NCI-H82 treated with DMSO at 0.1 percent for 48 hours (cell line): Measurements from ENCODE around the gene TBC1D9.

Source experiments
- DNase-seq: peaks from one replicate; lab custom pipeline; 2025; ENCODE audit not compliant: unreplicated experiment; lab: John Stamatoyannopoulos, UW

The TBC1D9 gene

GRCh38 chr4:140628016-140628415, 128.2 kb downstream of the TBC1D9 start:
- no peak for DNase-seq

DNA sequence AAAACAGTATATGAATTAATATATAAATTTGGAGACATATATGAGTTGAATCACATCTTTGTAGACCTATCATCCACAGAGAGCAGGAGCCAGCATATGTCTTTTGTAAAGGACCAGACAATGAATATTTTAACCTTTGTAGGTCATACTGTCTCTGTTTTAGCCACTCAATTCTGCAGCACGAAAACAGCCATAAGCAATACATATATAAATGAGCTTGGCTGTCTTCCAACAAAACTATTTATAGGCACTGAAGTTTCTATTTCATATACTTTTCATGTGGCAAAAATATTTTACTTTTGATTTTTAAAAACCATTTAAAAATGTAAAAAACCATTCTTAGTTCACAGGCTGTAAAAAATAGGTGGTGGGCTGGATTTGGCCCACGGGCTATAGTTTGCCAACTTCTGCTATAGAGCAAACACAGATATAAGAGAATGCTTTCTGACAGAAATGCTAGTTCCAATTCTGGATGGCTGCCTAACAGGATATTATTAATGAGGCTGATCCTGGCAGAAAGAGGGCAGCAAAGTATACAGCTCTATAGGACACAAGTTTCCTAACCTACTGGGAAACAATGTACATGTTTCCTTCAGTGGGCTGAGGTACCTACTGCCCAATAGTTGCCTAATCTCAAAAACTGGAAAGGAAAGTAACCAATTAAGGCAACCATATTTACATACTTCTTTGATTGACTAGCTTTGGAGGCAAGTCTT, 129.4 kb downstream of the TBC1D9 start:
- DNase-seq = no peak

DNA sequence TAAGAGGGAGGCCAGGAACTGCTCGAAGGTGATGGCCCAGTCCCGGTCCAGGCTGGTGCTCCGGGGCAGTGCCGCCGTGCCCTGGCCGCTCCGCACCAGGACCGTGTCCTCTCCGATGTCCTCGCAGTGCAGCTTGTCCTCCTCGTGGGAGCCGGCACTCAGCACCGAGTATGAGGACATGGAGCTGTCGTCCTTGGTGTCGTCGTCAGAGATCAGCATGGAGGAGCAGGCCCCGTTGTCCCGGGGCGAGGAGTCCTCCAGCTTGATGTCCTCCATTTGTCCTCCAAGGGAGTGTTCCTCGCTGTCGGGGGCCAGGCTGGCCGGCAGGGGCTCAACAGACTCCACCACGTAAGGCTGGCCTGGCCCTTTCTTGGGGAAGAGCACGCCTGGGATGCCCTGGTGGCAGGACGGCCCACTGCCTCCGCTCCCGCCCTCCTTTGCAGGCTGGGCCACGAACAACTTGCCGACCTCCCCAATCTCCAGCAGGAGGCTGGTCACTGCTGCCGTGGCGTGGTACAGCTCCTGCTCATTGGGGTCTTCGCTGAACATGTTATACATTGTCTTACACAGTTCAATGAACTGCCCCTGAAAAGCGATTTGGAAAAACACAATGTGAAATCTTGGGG, 133.7 kb downstream of the TBC1D9 start:
- no peak for DNase-seq

DNA sequence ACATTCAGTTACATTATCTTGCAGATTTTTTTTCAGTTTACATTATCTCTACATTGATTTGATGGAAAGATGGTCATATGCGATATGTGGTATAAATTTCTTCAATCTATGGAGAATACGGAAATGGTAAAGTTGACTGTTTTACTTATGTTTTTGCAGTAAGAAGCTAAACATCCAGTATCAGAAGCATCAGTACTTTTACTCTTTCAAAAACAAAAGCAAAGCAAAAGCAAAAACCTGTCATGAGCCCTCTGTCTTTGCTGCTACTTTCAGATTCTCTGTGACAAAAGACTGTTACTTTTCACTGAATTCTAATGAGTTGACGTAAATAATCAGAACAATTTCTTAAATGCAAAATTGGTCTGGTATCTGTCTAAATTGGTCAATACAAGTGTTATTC, 135.0 kb downstream of the TBC1D9 start:
- no peak for DNase-seq

- no peak for DNase-seq
Measured at GRCh38 chr4:140617499-140618248, 138.5 kb downstream of the TBC1D9 start.

GRCh38 chr4:140615451-140615850, 140.7 kb downstream of the TBC1D9 start:
- DNase-seq = no peak

GRCh38 chr4:140612357-140612756, 143.8 kb downstream of the TBC1D9 start:
- no peak for DNase-seq

- DNase-seq = no peak
Measured at GRCh38 chr4:140611854-140612253, 144.3 kb downstream of the TBC1D9 start.

DNA sequence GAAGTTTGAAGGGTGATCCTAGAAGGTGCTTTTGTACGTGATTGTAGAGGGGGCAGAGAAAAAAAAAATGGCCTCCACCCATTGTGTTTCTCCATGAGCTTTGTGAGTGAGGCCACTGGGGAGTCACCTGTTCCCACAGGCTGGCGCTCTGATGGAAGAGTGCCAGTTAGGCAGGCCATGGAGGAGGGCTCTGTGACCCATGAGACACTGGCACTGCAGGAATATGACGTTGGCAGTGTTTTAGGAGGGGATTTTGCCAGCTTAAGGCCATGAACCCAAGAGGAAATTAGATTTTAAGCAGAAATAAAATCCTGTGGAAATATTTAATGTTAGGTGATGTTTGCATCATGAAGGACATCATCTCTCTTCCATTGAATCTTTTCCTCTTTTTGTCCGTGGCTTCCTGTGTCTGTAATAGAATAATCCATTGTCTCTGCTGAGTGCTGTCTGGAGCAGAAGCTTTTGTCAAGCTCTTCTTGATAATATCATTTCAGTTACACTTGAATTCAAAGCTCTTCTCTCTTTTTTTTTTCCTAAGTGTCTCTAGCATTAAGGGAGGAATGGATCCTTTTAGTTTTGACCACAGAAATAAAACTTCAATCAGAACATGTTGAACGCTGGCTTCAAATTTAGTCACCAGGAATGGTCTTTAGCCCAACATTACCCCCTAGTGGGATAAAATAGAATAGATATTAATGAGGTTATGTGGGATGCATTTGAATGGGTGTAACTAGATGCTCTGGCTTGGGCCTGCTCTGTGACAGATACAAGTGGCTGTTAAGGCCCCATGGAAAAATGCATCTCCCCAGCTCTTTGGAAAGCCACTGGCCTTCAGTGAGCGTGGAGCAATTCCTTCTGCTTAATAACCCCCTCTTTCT, 146.4 kb downstream of the TBC1D9 start:
- peak; percentile 41 for DNase-seq

DNA sequence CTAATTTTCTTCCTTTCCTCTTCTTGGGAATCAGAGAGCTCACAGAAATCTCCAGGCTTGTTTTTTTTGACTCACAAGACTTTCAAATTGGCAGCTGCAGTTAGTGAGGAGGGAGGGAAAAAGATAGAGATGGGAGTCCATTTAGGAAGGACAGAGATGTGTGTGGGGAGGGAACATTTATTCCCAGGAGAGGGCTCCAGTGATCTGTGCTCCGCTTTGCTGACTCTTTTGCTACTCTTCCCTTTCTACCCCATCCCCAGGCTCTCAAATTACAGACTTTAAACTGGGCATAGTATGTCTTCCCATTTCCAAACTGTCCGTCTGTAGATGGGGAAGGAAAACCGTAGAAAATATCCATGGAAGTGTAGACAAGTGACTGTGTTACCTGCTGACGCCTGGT, 148.3 kb downstream of the TBC1D9 start:
- DNase-seq = no peak

DNA sequence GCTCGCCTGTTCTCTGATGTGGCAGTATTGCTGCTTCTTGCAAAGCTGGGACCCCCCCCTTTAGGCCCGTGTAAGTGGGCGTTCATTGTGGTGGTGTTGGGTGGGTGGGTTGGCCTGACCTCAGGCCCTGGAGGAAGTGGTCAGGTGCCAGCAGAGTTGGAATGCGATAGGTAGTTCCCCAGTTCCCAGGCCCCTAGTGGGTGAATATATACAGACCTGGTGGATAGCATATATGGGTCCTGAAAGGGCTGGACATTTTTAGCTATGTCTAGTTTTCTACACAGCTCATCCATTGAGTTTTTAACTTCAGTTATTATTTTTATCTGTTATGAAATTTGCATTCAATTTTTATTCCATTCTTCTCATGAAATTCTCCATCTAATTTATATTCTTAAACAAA, 151.6 kb downstream of the TBC1D9 start:
- DNase-seq = no peak

DNA sequence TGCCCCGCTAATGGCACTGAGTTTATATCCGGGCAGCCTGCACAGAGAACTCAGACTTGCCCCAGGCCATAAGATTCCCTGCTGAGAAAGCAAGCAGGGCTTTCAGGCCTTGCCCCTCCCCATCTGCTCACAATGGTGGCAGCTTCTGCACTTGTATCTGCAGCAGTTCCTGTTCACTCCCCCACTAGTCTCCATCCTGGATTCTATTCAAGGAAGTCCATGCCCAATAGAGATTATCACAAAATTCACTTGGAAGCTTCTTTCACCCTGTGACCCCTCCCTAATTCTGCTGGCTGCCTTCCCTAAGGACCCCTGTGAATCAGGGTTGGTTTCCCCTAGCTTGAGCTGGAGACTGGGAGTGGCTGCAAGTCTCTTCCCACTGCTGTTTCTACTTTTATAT, 152.9 kb downstream of the TBC1D9 start:
- DNase-seq = no peak

GRCh38 chr4:140602714-140603113, 153.5 kb downstream of the TBC1D9 start:
- DNase-seq = no peak

GRCh38 chr4:140600408-140600807, 155.8 kb downstream of the TBC1D9 start:
- no peak for DNase-seq

GRCh38 chr4:140595065-140595464, 161.1 kb downstream of the TBC1D9 start:
- DNase-seq = no peak

GRCh38 chr4:140584439-140584838, 171.7 kb downstream of the TBC1D9 start:
- DNase-seq = no peak

GRCh38 chr4:140581078-140581477, 175.1 kb downstream of the TBC1D9 start:
- DNase-seq = no peak

GRCh38 chr4:140579278-140579677, 176.9 kb downstream of the TBC1D9 start:
- DNase-seq = no peak

- no peak for DNase-seq
Measured at GRCh38 chr4:140575489-140575888, 180.7 kb downstream of the TBC1D9 start.

DNA sequence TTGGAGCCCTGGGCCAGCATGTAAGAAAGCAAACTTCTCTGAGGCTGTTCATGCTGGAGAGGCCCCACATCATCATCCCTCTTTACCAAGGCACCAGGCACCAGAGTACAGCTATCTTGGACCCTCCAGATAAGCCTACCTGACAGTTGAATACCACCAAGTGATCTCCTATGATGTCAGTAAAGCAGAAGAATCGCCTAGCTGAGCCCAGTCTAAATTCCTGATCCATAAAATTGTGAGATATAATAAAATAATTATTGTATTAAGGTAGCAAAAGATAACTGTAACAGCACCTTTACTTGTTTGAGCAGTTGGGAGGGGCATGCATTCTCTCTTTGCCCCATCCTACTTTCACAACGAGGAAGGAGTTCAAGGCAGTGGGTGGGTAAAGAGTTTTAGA, 184.6 kb downstream of the TBC1D9 start:
- no peak for DNase-seq
